Limb (tissue), 2 donors: ENCODE data around the gene USP6.
"Not testable (repeated sequence)": the region's sequence is repeated elsewhere in the genome, so short reads cannot be mapped to it uniquely, and the experiment has no call there.

Experiments used
- DNase-seq, 2 donors: peaks; one replicate each; pipeline ENCODE4 v3.0.0-alpha.2; 2016; ENCODE audit errors: extremely low spot score in 2 of 2

The USP6 gene

DNA sequence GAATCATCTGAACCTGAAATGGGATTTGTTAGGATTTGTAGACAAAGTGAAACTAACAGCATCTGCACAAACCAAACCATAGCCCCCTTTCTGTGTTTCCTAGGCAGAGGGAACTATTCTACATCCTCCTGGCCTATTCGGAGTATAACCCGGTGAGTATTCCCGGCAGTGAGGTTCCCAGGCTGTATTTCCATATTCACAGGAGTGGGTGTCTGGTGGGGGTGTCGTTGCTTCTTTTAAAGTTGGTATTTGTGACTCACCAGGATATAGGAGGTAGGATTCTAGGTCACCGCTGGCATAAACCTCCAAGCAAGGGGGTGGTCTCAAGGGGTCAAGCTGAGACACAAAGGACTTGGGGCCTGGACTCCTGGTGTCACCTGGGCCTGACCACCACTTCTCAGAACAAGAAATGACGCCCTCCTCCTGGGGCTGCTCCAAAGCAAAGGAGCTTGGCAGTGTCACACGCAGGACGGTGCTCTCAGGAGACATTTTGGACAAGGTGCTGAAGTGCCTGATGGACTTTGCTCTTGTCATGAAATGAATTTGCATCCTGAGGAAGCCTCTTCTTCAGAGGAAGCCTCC, 19.4 kb downstream of the USP6 start:
- DNase-seq = not testable (repeated sequence)

DNA sequence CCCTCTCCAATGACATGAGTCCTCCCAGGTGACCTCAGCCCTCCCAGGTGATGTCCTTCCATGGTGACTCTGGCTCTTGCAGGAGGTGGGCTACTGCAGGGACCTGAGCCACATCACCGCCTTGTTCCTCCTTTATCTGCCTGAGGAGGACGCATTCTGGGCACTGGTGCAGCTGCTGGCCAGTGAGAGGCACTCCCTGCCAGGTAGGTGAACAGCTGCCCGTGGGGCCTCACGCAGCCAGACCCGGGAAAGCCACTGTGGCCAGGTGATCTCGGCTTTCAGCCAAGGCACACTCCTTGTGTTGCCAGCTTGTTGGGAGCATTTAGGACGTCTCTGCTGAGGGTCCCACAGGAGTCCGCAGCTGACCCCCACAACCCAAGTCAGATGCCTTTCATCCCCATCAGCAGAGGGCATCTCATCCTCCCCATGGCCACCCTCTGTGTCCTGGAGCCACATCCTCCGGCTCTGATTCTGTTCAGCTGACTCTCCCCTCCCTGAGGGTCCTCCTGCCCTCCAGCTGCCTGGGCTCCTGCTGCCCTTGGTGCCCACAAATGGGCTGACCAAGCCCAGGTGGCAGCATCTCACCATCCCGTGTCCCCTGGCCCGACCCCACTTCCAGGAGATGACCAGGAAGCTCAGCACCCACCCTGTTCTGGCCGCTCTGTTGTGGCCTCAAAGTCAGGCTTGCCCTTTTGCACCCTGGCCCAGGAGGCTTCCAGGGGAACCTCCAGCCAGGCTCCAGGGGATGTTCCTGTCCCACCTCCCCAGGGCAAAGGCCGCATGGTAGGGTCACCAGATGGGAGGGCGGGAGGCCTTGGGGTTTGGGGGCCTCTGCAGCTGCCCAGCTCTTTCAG, 20.1 kb downstream of the USP6 start:
- DNase-seq = peak in 1 of 2 donors; percentile 17

DNA sequence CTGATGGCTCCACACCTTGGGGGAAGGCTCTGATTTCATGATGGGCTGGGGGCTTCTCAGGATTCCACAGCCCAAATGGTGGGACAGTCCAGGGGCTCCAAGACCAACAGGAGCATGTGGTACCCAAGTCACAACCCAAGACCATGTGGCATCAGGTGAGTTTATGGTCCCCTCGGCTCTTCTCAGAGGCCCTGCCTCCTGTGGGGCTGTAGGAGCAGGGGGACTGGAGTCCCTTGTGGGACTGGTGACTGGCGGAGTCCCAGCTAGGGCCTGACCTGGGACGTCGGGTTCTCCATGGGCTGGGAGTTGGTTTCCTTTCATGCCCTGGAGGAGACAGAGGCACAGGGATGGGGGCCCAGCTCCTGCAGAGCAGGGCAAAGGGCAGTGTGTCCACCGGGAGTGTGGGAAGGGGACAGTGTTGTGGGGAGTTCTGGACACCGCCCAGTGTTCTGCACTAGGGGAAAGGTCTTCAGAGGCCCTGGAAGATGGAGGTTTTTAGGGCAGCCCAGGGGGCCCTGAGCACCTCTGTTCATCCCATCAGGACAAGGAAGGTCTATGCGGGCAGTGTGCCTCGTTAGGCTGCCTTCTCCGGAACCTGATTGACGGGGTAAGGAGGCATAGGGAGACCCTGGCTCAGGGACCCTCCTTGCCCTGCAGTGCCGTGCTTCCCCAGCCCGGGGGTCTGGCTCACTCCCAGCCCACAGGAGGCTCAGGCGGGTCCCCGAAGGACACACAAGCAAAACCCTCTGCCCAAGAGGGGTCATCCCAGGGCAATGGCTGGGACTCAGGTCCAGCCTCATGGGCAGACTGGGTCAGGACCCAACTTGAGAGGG, 21.0 kb downstream of the USP6 start:
- not testable (repeated sequence) for DNase-seq

DNA sequence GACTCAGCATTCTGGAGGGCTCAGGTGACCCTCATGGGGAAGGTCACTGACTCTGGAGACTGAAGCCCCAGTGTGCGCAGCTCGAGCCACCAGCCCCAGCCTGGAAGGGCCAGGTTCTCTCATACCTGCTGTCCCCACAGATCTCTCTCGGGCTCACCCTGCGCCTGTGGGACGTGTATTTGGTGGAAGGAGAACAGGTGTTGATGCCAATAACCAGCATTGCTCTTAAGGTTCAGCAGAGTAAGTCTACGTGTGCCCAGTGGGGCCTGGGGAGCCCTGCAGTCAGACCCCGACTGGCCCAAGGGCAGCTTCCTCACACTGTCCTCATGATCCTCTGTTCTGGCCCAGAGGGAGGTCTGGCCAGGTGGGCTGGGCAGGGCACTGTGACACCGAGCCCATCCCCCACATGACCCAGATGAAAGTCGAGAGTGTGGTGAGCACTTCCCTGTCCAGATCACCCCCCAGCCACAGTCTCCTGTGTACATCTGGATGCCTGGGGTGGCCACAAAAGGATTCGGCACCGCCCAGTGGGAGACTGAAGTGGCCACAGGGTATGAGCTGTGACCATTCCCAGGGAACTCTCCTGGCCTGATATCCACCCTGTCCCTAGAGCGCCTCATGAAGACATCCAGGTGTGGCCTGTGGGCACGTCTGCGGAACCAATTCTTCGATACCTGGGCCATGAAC, 21.8 kb downstream of the USP6 start:
- DNase-seq = not testable (repeated sequence)

DNA sequence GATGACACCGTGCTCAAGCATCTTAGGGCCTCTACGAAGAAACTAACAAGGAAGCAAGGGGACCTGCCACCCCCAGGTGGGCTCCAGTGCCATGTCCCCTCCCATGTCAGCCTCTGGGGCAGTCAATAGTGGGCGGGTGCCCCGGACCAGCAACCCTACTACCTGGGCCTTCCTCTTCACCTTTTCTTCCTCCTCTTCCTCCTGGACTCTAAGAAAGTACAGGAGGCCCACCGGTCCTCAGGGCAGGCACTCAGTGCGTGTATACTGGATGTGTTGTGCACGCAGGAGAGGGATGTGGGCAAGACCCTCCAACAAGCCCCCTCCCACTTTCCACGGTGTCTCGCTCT, 22.3 kb downstream of the USP6 start:
- not testable (repeated sequence) for DNase-seq

DNA sequence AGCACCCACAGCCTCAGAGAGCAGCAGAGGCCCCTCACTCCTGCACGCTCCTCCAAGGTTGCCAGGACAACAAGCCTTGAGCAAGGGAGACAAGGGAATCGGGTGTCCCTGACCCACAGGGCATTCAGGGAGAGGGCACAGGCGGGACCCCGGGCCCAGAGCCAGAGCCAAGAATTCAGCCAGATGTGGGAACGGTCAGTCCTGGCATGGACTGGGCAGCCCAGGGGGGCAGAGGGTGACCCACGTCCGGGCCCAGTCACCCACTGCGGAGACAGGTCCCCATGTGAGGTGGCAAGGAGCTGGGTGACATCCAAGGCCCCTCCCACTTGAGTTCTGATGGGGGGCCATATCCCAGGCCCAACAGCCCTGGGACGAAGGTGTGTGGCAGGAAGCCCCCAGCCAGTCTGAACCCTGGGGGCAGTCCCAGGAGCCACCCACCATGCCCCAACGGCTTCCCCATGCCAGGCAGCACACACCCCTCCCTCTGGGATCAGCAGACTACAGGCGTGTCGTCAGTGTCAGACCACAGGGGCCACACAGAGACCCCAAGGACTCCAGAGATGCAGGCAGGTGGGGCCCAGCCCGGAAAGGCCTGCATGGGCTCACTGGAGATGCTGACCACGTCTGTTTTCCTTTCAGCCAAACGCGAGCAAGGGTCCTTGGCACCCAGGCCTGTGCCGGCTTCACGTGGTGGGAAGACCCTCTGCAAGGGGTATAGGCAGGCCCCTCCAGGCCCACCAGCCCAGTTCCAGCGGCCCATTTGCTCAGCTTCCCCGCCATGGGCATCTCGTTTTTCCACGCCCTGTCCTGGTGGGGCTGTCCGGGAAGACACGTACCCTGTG, 23.0 kb downstream of the USP6 start:
- DNase-seq = no peak

DNA sequence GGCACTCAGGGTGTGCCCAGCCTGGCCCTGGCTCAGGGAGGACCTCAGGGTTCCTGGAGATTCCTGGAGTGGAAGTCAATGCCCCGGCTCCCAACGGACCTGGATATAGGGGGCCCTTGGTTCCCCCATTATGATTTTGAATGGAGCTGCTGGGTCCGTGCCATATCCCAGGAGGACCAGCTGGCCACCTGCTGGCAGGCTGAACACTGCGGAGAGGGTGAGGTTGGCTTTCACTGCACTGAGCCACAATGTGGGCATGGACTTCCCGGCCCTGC, 23.6 kb downstream of the USP6 start:
- DNase-seq = no peak

DNA sequence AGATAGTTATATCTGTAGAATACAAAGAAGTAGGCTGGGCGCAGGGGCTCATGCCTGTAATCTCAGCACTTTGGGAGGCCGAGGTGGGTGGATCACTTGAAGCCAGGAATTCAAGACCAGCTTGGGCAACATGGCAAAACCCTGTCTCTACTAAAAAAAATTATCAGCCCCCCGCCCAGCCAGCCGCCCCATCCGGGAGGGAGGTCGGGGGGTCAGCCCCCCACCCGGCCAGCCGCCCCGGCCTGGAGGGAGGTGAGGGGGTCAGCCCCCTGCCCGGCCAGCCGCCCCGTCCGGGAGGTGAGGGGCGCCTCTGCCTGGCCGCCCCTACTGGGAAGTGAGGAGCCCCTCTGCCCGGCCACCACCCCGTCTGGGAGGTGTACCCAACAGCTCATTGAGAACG, 27.0 kb downstream of the USP6 start:
- DNase-seq = not testable (repeated sequence)

DNA sequence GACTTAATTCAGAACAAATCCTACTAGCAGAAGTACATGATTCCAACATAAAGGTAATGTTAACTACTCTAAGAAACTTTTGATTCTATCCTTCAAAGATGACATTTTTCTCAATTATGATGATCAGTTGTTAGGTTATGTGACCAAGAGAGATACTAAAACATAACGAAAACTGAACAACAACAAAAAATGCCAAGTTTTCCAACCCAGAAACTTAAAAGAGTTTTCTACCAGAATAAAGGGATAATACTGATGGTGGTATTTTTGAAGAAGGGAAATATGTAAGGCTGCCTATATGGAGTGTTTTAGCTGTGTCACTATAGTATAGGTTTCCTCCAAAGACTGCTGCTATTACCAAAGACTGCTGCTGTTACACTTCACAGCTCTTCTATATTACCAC, 30.3 kb downstream of the USP6 start:
- not testable (repeated sequence) for DNase-seq

DNA sequence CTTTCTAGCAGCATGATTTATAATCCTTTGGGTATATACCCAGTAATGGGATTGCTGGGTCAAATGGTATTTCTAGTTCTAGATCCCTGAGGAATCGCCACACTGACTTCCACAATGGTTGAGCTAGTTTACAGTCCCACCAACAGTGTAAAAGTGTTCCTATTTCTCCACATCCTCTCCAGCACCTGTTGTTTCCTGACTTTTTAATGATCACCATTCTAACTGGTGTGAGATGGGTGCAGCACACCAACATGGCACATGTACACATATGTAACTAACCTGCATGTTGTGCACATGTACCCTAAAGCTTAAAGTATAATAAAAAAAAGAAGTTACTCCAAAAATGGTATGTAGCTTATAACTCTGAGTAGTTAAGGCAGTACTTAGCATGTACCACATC, 44.9 kb downstream of the USP6 start:
- DNase-seq = not testable (repeated sequence)

DNA sequence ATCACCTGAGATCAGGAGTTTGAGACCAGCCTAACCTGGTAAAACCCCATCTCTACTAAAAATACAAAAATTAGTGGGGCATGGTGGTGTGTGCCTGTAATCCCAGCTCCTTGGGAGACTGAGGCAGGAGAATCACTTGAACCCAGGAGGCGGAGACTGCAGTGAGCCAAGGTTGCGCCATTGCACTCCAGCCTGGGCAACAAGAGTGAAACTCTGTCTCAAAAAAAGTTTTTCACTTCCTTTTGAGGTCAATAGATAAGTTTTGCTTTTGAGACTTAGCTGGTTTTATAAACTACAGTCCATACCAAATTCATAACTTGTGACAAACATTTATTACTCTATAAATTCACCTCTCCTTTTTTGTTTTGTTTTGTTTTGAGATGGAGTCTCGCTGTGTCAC, 46.0 kb downstream of the USP6 start:
- DNase-seq = not testable (repeated sequence)

DNA sequence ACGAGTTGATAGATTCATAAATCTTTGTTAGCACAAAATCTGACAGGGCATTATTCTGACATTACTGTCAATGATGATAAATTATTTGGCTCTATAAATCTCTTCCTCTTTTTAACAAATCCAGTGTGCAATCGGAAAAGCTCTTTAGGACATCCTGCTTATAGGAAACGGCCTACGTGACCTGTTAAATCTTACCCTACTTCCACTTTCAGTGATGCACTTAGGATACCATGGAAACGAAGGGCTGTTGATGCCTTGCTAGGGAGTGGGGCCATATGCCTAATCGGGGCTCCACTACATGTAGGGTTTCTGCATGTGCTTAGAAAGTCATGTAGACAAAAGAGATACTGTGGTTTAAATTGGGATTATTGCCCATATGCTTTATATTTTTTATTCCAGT, 48.6 kb downstream of the USP6 start:
- DNase-seq = no peak

DNA sequence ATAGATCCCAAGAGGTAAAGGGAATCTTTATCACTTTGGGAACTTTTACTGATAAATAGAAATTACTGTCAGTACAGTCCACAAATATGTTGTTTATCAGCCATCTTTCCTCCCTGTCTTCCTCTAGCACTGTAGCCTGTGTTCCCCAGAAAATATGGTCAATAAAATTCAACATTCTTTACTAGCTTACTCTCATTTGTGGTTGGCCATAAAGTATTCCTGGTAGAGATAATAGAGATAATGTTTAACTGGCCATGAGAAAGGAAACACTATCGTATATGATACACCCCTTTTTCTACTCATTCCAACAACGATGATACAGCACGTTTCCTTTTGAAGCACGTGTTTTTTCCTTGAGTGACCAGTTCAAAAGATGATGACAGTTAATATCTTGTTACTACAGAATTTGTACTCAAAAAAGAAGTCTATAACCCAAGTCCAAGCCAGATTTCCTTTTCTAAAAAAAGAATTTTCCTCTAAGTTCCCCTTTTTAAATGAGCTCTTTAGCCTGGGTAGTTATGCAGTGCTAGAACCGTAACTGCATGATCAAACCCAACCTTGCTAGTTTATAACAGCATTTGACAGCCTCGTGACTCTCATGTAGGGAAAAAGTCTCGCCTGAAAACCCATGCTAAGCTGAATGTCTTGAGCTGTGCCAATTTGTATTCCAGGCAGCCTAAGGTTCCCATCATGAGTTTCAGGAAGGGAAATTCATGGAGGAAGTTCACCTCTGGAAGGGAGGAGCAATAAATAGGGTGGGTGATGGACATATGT, 50.1 kb downstream of the USP6 start:
- not testable (repeated sequence) for DNase-seq

DNA sequence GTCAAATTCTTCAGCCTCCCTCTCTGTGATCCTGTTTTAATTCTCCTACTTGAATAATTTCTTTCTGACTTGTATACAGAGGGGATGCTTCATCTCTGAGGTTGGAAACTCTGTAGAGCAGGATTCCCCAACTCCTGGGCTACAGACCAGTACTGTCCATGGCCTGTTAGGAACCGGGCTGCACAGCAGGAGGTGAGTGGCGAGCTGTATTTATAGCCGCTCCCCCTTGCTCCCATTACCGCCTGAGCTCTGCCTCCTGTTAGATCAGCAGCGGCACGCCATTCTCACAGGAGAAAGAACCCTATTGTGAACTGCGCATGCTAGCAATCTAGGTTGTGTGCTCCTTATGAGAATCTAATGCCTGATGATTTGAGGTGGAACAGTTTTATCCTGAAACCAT, 59.2 kb downstream of the USP6 start:
- DNase-seq = not testable (repeated sequence)

DNA sequence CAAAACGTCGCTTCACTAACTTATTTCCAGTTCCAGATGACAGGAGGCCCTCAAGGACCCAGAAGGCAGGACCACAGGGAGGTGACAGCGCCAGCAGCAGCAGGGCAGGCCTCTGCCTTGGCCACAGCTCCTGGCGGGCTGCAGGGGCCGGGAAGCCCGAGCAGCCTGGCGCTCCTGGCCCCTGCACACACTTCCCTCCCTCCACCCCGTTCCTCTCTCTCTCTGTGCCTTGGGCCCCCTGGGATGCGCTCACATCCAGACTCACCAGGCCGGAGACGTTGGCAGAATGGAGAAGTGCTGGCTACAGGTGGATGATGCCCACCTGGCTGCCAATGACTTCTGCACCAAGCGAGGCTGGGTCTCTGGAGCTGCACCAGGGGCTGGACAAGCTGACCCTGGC, 63.2 kb downstream of the USP6 start:
- DNase-seq = no peak

DNA sequence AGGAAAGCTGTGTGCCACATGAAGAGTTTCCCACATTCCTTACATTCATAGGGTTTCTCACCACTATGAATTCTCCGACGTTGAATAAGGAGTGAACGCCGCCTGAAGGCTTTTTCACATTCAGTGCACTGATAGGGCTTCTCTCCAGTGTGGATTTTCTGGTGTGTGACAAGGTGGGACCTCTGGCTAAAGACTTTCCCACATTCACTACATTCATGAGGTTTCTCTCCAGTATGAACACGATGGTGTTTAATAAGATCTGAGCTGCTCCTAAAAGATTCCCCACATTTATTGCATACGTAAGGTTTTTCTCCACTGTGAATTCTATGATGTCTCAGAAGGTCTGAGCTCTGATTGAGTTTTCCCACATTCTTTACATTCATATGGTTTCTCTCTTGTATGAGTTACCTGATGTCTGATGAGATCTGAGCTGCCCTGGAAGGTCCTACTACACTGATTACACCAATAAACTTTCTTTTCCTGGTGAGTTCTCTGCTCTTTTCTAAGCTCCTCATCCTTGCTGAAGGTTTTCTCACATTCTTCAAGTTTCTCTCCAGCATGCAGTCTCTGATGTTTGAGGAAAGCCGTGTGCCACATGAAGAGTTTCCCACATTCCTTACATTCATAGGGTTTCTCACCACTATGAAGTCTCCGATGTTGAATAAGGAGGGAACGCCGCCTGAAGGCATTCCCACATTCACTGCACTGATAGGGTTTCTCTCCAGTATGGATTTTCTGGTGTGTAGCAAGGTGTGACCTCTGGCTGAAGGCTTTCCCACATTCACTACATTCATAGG, 65.9 kb downstream of the USP6 start:
- no peak for DNase-seq

DNA sequence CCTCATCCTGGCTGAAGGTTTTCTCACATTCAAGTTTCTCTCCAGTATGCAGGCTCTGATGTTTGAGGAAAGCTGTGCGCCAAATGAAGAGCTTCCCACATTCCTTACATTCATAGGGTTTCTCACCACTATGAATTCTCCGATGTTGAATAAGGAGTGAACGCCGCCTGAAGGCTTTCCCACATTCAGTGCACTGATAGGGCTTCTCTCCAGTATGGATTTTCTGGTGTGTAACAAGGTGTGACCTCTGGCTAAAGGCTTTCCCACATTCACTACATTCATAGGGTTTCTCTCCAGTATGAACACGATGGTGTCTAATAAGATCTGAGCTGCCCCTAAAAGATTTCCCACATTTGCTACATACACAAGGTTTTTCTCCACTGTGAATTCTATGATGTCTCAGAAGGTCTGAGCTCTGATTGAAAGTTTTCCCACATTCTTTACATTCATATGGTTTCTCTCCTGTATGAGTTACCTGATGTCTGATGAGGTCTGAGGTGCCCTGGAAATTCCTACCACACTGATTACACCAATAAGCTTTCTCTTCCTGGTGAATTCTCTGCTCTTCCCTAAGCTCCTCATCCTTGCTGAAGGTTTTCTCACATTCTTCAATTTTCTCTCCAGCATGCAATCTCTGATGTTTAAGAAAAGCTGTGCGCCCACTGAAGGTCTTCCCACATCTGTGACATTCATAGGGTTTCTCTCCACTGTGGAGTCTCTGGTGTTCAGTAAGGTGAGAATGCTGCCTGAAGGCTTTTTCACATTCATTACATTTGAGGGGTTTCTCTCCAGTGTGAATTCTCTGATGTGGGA, 67.0 kb downstream of the USP6 start:
- no peak for DNase-seq

DNA sequence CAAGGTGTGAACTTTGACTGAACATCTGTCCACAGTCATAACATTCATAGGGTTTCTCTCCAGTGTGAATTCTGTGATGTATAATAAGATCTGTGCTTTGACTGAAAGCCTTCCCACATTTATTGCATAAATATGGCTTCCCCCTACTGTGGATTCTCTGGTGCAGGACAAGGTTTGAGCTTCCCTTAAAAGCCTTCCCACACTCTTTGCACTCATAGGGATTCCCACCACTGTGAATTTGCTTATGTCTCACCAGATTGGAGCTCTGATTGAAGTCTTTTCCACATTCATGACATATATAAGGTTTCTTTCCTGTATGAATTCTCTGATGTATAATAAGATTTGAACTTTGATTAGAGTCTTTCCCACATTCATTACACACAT, 67.6 kb downstream of the USP6 start:
- no peak for DNase-seq

DNA sequence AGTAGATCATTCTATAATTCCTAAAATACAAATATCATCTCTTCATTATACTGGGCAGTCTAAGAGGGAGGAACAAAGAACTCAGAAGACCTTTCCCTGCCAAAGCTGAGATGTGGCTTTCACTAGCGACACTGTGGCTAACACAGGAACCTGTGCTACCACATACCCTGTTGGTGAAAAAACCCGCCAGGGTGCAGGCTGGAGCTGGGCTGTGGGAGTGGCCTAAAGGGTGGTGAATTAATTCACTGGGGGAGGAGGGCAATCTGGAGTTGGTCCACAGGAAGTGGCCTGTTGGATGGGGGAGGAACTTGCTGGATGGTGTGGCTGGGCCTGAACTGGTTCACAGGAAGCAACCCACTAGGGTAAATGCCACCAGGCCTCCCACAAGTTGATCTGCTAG, 68.5 kb downstream of the USP6 start:
- no peak for DNase-seq
